GM21737 (cell line): ENCODE data around the gene KDM6B.
A peak's percentile ranks its signal among the peaks of the same experiment; 100 is the strongest.

Source experiments
- ATAC-seq: cut with Tn5 transposase; IDR thresholded peaks from one replicate; pipeline ENCODE4 v1.9.1; 2021; ENCODE audit warnings: mild to moderate bottlenecking, moderate library complexity; ENCODE audit not compliant: unreplicated experiment

Gene KDM6B

DNA sequence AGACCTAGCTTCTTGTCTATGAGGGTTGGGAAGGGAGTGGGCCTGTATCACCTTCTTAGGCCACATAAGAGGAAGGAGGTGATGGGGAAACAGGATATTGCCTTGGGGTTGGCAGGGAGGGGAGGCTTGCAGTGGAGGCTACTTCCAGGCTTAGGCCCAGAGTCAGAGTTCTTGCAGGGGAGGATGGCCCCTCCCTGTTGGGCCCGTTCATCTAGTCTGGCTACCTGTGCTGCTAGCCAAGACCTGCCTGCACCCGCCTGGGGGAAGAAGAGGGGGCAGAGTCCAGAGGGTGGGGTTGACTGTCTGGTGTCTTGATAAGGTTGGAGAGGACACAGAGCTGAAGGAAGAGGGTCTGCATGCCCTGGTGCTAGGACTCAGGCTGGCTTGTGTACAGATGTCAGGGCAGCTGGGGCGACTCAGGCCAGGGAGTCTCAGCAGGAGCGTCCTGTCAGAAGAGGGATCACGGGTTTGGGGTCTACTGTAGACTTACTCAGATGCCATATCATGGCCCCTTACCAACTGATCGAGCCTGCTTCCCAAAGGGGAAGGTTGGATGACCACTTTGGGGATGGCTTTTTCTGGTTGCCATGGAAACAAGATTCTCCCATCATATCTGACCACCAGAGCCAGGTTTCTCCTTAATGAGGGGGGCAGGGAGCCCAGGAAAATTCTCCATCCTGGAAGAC is 5.3 kb downstream of the KDM6B start:
- no peak for ATAC-seq

DNA sequence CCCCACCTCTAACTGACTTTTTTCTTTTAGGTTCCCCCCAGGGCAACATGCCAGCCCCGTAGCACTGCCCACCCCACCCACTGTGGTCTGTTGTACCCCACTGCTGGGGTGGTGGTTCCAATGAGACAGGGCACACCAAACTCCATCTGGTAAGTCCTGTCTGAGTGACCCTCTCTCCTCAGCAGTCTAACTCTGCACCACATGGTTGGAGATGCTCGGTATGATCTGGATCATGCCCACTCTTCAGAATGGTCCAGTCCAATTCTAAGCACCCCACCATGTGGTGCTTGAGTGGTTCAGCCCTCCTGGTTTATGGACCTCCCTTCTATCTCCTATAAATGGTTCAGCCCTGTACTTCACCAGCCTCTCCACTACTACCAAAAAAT is 5.9 kb downstream of the KDM6B start:
- no peak for ATAC-seq

DNA sequence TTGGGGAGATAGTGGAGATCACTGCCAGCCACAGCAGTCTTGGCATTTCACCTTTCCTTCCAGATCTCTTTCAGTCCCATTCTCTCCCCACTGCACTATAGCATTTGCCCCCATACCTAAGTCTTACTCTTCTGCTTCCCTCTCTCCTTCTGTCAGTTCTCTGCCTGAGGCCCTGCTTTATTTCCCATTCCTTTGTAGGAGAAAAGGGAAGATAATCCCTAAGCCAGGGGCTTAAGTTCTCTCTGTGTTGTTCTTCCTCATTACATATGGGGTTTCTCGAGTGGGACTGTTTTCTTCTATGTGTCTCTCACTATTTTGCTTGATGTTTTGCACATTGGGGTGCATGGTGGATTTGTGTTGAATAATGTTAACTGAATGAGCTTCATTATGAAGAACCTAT is 6.4 kb downstream of the KDM6B start:
- ATAC-seq, result no peak

DNA sequence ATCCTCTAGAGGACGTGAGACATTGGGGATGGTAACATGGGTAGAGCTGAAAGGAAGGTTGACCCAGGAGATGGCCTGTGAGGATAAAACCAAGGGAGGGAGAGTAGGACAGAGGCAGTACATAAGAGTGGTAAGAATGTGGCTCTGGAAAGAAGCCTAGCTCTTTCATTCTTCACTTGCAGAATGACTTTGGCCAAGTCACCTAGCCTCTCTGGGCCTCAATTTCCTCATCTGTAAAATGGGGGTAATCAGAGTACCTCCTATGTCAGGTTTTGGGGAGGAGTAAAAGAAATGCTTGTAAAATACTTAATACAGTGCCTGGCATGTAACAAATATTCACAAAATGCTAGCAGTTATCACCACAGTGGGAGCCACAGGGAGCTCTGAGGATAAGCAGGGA is 6.9 kb downstream of the KDM6B start:
- ATAC-seq, result no peak

DNA sequence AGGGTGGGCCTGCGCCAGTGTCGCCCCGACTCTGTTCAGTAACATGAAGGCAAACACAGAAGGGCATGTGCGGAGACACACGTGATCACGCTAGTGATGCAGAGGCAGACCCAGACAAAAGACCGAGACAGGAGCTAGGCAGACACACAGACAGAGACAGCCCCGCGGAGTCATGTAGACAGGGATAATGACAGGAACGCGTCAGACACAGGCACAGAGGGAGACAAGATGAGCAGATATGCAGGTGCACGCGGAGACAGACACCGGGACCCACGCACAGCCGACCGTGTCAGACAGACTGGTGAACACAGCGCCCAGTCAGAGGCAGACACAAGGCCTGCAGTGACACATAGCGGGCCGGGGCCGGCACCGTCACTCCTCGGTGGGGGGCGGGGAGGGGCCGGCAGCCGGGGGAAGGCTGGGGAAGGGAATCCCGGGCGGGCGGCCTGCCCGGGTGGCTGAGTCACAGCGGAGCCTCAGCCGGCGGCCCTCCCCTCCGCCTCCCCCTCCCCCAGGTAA is 7.4 kb downstream of the KDM6B start:
- peak; percentile 15 for ATAC-seq

DNA sequence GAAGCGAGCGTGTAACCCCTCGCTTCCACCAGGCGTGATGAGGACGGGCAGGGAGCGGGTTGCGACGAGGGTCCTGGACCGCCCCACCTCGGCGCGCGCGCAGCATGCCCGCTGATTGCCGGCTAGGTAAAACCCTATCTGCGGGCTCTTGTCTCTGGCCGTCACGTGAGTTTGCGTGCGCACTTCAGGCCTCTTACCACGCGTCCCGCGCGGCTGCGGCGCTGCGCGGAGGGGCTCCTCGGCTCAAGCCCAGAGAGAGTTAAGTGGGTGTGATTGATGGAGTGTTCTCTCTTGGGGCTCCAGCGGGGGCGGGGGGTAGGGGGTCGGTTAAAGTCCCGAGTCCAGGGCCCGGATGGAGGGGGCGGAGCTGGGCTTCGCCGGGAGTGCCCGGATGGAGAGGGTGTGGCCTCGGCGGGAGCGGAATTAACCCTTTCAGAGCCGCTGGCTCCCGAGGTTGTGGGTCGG is 7.9 kb downstream of the KDM6B start:
- ATAC-seq, result peak; percentile 13

DNA sequence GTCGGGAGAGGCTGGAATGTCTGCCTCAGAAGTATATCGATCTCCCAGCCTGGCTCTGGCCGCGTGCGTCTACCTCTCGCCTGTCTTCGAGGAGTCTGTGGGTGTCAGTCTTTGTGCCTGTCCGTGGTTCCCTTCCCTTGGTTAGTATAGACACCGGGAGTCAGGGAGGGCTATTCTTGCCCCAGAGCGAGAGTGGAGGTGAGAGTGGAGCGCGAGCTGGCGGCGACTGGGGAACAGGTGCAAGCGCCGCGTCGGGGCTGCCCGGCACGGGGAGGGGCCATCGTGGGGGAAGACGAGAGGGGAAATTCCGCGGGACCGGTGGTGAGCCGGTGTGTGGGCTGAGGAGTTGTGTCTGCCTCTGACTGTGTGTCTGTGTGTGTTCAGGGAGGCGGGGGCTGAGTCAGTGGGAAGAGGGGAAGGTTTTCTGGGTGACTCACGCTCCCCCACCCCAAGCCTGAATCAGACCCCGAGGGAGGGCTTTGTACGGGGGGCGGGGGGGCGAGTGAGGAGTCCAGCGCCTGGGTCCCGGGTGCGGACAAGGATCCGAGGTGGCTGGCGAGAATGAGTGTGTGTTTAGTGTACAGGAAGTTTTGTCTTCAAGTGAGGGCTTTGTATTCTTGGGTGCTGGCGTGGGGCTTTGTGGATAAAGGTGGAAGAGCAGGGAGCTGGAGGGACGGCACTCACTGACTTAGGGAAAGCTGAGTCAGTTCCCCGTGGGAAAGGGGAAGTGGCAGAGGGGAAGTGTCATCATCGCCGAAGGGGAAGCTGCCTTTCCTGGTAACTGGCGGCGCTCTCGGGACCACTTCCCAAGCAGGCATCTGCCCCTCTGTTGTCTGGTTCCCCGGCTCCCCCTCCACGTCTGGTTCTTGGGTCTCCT is 8.6 kb downstream of the KDM6B start:
- ATAC-seq, result peak; percentile 29

DNA sequence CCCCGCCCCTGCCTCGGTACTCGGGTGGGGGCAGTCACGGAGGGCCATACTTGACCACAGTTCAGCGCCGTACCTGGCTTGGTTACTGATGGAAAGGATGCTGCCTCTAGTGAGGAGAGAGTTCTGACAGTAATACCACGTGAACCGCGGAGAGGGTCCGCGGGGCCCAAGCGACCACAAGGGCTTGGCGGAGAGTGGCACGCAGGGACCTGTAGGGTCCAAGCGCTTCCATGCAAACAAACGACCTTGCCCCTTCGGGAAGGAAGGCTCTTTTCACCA is 9.2 kb downstream of the KDM6B start:
- ATAC-seq, result no peak

DNA sequence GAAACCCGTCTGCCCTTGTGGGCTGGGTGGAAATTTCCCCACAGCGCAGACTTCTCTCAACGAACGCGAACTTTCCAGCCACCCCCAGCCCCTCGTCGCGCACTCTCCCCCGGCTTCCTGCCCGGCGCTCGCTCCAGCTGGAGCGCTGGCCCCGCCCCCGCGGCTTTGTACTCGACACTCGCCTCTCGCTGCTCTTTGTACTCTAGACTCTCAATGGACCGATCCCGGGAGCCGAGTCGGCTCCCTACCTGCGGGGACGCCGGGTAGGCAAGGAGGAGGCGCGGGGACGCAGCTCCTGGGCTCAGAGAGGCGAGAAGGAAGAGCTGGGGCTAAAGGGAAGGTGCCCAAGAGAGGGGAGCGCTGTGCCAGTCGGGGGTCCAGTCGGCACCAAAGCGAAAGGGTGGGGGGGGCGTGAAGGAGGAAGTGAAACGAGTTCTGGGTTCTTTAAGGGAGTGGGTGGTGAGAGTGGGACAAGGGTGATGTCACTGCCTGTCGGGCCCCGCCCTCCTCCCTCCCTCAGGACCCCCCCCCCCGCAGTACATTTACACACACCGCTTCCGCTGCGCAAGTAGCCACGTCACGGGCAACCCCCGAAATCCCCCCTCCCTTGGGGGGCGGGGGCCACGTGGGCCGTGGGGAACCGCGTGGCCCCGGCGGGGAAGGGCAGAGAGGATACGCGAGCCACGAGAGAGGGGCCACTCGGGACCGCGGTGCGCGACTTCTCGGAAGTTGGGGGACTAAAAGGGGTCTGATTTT is 9.7 kb downstream of the KDM6B start:
- ATAC-seq, result peak; percentile 23

DNA sequence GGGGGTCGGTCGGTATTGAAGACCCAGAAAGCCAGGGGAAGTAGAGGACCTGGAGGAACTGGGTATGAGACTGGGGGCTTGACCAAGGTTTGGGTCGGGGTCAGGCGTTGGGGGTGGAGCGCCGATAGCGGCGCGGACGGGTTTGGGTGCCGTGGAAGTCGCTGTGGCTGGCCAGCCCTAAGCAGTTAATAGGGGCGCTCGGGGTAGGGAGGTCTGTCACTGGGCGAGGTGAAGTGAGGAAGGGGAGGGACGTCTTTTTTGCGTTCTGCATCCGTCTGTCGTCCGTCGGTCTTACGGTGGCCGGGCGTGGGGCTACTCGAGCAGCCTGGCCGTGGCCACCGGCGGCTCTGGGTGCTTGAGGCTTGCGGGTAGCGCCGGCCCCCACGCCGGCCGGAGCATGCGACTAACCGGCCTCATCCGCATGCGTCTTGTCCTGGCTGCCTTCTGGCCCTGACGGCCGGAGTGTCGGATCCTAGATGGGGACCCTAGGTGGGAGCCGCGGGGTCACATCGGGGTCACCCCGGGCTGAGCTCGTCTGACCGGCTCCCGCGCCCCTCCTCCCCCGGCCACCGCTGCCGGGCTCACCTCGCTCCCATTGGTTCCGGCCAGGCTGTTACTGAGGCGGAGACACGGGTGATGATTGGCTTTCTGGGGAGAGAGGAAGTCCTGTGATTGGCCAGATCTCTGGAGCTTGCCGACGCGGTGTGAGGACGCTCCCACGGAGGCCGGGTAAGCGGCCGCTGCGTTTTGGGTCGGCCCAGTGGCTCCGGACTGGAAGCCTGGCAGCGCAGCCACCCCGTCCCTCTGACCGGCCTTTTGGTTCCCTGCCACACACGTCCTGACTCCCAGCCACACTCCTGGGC is 10.5 kb downstream of the KDM6B start:
- peak; percentile 36 for ATAC-seq

DNA sequence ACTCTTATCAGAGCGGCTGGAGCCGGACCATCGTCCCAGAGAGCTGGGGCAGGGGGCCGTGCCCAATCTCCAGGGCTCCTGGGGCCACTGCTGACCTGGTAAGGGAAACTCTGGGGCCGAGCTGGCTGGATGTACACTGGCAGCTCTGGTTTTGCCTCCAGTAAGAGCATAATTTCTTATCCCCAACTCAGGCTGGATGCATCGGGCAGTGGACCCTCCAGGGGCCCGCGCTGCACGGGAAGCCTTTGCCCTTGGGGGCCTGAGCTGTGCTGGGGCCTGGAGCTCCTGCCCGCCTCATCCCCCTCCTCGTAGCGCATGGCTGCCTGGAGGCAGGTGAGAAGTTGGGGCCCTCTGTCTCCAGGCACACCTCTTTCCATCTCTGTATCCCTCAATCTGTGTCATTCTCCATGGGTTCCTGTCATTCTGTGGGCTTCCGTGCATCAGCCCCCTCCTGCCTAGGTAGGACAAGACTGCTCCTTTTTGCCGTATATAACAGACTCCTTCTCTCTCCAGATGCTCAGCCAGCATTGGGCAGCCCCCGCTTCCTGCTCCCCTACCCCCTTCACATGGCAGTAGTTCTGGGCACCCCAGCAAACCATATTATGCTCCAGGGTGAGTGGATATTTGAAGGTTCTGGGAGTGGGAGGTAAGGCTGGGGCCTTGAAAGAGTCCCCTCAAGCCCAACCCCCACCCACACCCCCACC is 11.5 kb downstream of the KDM6B start:
- no peak for ATAC-seq

DNA sequence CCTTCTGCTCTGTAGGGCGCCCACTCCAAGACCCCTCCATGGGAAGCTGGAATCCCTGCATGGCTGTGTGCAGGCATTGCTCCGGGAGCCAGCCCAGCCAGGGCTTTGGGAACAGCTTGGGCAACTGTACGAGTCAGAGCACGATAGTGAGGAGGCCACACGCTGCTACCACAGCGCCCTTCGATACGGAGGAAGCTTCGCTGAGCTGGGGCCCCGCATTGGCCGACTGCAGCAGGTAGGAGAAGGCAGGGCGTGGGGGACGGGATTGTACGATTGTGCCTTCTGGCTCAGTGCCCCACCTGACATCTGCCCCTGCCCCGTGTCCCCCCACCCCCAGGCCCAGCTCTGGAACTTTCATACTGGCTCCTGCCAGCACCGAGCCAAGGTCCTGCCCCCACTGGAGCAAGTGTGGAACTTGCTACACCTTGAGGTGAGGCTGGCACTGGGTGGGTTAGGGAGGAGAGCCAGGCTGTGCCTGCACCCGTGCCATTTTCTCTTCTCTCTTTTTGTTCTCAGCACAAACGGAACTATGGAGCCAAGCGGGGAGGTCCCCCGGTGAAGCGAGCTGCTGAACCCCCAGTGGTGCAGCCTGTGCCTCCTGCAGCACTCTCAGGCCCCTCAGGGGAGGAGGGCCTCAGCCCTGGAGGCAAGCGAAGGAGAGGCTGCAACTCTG is 12.2 kb downstream of the KDM6B start:
- no peak for ATAC-seq

DNA sequence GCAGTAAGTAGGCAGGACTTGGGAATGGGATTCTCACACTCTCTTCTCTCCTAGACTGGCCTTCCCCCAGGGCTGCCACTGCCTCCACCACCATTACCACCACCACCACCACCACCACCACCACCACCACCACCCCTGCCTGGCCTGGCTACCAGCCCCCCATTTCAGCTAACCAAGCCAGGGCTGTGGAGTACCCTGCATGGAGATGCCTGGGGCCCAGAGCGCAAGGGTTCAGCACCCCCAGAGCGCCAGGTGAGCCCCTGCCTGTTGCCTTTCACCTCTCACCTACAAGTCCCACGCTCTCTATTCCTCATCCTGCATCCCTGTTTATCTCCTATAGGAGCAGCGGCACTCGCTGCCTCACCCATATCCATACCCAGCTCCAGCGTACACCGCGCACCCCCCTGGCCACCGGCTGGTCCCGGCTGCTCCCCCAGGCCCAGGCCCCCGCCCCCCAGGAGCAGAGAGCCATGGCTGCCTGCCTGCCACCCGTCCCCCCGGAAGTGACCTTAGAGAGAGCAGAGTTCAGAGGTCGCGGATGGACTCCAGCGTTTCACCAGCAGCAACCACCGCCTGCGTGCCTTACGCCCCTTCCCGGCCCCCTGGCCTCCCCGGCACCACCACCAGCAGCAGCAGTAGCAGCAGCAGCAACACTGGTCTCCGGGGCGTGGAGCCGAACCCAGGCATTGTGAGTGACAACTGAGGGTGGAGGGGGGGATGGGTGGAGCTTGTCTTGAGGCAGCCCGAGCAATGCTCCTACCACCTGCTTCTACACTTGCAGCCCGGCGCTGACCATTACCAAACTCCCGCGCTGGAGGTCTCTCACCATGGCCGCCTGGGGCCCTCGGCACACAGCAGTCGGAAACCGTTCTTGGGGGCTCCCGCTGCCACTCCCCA is 13.0 kb downstream of the KDM6B start:
- ATAC-seq, result no peak

DNA sequence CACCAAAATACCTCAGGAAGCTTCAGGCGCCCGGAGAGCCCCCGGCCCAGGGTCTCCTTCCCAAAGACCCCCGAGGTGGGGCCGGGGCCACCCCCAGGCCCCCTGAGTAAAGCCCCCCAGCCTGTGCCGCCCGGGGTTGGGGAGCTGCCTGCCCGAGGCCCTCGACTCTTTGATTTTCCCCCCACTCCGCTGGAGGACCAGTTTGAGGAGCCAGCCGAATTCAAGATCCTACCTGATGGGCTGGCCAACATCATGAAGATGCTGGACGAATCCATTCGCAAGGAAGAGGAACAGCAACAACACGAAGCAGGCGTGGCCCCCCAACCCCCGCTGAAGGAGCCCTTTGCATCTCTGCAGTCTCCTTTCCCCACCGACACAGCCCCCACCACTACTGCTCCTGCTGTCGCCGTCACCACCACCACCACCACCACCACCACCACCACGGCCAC is 14.1 kb downstream of the KDM6B start:
- ATAC-seq, result no peak

DNA sequence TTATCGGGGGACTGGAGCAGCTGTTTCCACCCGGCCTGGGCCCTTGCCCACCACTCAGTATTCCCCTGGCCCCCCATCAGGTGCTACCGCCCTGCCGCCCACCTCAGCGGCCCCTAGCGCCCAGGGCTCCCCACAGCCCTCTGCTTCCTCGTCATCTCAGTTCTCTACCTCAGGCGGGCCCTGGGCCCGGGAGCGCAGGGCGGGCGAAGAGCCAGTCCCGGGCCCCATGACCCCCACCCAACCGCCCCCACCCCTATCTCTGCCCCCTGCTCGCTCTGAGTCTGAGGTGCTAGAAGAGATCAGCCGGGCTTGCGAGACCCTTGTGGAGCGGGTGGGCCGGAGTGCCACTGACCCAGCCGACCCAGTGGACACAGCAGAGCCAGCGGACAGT is 14.7 kb downstream of the KDM6B start:
- ATAC-seq, result no peak

DNA sequence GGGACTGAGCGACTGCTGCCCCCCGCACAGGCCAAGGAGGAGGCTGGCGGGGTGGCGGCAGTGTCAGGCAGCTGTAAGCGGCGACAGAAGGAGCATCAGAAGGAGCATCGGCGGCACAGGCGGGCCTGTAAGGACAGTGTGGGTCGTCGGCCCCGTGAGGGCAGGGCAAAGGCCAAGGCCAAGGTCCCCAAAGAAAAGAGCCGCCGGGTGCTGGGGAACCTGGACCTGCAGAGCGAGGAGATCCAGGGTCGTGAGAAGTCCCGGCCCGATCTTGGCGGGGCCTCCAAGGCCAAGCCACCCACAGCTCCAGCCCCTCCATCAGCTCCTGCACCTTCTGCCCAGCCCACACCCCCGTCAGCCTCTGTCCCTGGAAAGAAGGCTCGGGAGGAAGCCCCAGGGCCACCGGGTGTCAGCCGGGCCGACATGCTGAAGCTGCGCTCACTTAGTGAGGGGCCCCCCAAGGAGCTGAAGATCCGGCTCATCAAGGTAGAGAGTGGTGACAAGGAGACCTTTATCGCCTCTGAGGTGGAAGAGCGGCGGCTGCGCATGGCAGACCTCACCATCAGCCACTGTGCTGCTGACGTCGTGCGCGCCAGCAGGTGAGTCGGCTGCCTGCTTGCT is 15.2 kb downstream of the KDM6B start:
- ATAC-seq, result no peak

DNA sequence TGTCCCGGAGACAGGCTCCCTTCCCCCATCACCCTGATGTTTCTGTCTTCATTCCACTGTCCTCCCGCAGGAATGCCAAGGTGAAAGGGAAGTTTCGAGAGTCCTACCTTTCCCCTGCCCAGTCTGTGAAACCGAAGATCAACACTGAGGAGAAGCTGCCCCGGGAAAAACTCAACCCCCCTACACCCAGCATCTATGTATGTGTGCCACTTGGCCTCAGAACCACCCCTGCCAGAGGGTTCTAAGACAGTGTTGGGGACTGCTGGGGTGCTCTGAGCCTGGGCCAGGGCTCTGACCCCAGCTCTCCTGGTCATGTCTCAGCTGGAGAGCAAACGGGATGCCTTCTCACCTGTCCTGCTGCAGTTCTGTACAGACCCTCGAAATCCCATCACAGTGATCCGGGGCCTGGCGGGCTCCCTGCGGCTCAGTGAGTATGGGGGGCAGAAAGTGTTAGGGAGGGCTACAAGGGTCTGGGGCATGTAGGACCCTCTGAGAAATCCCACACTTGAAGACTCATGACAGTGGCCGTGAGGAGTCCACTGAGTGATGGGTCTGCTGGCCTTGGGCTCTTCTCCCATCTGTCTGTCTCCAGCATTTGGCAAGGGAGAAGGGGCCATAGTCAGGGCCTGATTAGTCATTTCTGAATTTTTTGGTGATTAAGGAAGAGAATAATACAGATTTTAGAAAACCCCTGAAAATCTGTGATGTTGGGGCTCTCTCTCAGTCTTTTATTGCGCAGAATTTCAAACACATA is 15.9 kb downstream of the KDM6B start:
- ATAC-seq, result no peak
